SKM-1 (cell line): ENCODE measurements around the gene USP3.

Source experiments
- DNase-seq: peaks from one replicate; lab custom pipeline; 2025; ENCODE audit not compliant: unreplicated experiment; lab: John Stamatoyannopoulos, UW

USP3 gene

DNA sequence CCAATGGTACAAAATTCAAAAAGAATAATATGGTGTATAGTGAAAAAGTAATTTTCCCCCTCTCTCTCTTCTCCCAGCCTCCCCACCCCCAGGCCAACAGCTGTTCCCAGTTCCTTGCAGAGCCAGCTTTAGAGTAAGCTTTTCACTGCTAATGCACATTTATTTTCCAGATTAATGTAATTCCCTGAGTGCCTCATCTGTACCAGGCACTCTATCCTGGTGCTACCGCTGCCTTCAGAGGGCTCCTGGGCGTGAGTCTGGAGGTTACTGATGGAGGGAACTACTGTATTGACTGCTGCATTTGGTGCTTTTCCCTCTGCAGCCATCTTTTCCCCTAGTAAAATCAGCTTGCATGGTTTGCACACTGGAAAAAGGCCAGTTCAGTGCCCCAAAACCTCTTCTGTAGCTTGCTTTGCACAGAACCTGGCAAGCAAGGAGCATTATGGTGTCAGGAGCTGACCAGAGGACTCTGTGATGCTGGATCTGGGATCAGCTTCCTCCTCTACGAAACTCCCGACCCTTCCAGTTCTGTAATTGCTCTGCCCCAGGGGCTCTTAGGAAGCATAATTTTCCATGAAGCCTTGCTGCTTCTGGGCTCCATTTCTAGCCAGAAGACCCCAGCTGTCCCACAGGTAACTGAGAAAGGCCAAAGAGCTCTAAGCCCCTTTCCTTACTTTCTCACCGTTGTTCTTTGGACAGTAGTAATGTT is 8.5 kb upstream of the USP3 start:
- DNase-seq = no peak

DNA sequence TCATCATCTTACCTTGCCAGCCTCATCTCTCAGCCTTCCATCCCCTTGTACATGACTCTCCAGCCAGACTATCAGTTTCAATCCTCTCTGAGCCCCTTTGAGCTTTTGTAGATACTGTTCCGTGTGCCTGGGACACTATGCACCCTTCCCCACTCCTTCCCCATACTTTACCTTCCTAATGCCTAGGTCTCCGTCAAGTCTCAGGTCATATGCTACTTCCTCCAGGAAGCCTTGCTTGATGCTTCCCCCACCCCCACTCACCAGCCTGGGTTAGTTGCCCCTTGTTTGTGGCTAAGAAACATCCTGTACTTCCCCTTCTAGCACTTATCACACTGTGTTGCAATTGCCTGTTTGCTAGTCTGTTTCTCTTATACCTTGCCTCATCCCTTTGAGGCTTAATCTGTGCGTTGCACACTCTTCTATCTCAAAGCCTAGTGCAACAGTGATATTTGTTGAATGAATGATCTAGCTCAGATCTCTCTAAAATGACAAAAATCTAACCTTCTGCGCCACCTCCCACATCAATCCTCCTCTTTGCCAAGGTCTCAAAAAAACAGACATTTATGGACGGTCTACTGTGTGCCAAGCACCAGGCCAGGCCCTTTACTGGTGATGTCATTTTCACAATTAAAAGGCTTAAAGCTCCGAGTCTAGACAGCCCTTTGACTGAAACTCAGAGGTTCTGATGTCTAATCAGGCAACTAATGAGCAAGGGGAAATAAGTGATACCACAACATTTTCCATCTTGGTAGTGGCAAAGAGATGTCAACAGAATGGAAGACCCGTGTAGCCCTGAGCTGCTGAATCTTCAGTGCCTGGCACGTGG is 6.5 kb upstream of the USP3 start:
- peak; percentile 90 for DNase-seq

DNA sequence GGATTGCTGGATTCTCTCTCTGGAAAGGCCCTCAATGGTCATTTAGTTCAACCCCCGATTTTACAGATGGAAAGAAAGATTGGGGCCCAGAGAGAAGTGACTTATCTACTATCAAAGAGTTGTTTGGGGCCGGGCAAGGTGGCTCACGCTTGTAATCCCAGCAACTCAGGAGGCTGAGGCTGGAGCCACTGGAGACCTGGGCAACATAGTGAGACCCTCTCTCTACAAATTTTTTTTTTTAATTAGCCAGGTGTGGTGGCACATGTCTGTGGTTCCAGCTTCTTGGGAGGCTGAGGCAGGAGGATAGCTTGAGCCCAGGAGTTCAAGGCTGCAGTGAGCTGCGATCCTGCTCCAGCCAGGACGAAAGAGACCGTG is 5.2 kb upstream of the USP3 start:
- DNase-seq = no peak

DNA sequence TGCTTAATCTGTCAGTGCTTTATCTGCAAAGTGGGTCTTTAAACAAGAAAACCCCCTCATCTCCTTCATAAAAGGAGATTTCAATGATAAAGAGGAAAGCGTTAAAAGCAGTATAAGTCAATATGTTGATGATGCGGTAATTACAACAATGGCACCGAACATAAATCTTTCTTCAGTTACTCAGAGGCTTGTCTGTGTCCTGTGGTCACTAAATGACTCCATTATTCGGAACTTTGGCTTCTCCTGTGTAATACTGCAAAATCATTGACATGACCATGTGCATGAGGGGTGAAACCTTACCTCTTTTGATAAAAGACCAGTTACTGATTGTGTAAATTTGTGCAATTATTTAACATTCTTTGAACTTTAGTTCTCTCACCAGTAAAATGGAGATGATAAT is 4.8 kb upstream of the USP3 start:
- no peak for DNase-seq

DNA sequence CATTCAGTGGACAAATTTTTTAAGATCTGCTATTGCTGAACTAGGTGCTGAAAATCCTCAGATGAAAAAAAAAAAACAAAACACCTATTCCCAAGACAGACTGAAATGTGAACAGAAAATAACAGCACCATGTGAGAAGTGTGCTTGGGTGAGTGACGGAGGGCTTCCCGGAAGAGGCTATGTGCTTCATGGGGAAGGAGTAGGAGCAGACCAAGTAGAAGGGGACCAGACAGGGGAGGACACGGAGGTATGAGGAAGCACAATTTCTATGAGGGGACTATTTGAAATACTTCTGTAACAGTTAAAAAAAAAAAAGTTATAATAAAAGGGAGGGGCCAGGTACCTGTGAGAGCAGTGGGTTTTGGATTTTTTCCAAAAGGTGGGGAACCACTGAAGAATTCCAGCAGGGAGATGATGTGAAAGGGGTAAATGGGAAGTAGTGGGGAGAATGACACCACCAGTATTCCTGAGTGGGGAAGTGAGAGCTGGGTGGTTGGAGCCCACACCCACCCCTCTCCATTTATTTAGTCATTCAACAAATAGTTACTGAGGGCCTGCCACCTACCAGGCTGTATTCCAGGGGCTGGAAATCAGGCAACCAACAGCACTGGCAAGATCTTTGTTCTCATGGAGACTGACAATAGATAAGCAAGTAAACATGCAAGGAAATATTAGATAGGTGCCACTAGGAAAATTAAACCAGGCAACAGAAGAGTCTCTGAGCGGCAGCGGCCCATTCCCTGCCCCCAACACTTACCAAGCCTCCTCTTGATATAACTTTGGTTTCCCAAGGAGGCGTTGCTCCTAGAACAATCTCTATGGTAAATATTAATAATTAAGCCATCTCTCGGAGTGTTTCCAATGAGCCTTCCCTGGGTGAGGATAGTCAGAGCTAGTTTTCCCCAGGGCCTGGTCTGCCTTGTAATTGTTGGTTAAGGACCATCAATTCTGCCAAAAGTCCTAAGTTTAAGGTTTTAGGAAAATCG is 3.8 kb upstream of the USP3 start:
- DNase-seq = no peak

DNA sequence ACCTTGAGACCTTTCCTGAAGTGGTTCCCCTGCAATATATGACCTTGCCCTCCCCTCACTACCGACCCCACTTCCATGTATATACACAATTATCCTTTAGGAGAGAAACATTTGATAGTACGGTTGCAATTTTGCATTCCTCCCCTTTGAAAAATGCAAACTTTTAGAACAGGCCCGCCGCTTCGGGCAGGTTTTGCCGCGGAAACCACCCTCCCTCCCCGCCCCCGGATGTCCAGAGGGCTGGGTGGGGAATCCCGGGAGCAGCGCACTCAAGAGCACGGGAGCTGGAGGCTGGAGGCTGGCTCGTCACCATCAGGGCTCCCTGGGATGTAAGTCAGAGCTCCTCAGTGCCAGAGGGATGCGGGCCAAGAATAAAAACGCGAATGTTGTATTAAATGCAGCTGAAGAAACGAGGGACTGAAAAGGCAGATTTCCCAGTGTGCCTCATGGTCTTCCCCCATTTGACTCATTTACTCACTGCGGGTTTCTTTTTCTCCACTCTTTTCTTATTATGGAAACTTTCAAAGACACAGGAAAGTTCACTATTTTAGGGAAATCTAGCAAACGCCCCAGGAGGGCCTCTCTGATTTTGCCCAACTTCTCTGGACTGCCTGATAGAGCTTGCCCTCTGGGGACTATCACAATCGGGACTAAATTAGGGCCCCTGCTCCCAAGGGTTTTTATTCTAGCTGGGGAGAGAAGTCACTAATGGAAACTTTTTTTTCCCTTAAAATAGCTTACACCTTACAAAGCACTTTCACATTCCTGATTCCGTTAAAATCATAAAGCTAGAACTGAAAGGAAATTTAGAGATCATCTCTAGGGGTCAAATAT is 2.9 kb upstream of the USP3 start:
- DNase-seq = no peak

DNA sequence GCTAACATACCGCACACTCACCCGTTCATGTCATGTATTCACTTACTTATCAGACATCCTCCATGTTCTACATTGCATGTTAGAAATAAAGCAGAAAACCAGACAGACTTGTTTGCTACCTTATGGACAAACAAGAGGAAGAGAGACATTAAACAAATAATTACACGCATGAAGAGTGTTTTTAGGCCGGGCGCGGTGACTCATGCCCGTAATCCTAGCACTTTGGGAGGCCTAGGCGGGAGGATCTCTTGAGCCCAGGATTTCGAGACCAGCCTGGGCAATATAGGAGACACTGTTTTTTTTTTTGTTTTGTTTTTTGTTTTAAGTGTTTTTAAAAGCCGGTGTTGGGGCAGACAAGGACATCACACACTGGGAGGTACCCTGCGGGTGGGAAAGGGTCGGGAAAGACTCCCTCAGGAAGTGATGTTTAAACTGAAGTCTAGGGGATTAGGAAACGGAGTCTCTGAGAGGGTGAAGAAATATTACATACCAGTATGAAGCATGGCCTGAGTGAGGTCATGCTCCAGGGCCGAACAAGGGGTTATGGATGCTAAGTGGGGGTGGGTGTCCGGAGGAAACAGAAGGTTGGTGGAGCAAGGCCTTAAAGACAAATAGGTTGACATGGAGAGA is 2.1 kb upstream of the USP3 start:
- DNase-seq = no peak

DNA sequence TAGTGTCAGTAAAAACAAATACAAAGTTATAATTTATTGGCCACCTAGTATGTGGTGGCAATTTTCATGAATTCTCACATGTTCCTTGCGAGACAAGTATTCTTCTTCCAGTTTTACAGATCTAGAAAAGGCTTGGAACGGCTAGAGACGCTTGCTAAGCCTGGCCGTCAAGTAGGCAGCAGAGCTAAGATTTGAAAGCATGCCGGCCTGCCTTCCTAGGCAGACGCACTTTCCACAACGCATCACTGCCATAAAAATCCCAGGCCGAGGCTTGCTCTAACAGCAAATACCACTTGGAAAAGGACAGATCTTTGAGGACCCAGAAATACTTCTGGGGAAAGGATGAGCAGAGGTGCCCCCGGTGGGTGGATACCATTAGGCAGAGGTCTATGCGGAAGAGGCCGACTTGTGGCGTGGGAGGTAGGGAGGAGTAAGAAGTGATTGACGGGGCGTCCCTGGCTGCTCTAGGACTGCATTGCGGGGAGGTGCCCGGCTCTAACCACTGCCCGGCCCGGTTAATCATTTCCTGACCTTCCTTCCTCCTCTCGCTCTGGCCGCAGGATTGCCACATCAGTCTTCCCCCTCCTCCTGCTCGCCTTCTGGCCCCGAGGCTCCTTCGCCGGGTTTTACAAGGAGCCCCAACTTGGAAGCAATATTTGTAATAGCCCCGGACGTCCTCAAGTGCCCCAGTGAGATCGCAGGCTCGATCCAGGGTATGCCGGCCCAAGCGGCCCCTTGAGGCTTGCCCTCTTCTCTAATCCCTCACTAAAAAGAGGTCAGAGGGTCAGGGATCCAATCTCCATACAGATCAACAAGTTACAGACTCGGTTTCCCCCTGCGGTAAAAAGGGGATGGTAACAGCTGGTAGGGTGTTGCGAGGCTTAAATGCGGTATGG is 1.3 kb upstream of the USP3 start:
- DNase-seq = peak; percentile 99

DNA sequence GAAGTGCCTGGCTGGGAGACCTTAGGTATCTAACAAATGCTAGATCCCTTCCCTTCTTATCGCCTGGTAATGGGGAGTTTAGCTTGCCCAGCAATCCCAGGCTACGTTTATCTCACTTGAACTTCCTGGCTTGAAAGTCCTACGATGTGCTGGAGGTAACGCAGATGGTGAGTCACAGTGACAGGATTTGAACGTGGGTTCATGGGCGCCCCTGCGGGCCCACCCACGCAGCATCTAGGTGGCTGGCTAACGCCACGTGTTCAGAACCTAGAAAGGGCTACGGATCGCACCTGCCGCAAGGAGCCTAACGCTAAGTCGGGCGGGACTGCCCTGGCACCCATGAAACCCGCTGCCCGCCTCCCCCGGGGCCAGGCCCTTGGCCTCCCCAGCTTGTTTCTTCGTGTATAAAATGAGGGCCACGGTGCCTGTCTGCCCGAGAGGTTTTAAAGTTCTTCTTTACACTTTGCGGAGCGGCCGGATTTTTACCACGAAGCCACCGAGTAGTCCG is 600 bp upstream of the USP3 start:
- peak; percentile 59 for DNase-seq

DNA sequence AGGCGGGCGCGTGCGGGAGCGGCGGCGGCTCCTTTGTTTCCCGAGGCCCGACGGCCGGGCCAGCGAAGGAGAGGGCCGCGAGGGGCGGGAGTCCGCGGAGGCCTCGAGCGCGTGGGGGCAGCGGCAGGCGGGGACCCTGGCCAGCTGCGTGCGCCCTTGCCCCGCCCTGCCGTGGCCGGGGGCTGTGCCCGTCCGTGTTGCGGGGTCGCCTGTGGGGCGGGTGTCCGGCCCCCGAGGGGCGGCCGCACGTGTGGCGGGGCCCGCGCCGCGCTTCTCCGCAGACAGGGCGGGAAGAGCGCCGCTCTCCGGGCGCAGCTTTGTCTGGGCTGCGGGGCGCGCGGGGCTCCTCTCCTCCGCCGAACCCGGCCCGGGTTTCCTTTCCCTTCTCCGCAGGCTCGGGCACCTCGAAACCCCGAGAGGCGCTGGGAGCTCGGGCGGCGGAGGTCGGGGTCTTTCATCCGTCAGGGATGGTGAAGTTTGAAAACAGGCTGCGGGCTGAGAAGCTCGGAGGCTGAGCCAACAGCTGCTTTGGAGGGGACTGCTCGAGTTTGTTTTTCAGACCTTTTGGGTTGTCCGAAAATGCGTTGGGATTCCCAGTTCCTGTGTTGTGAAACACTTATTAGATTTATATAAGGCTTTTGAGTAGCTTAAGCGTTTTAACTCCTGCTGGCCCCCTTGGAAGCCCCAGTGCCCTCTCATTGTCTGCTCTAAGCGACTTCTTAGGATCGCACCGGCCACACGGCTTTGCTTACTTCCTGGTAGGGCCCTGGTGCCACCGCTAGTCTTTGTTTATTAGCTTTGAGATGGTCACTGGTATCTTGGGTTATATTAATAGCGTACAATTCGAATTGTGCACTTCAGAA is 817 bp downstream of the USP3 start:
- DNase-seq = no peak

DNA sequence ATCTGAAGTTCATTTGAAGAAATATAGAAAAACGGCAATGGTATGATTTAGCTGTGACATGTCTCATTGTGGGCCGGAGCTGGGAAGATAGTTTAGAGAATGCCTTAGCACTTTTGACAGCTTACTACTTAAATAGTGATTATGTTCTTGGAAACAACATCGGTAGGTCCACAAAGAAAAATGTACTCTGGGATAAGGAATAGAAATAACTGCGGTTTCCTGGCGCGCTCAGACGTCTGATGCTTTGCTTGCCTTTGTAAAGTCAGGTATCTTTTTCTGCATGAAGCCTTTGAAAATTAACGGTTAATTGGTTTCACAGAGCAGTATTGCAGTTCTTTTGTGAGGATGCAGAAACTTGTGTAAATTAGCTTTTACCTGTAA is 1.4 kb downstream of the USP3 start:
- DNase-seq = no peak

DNA sequence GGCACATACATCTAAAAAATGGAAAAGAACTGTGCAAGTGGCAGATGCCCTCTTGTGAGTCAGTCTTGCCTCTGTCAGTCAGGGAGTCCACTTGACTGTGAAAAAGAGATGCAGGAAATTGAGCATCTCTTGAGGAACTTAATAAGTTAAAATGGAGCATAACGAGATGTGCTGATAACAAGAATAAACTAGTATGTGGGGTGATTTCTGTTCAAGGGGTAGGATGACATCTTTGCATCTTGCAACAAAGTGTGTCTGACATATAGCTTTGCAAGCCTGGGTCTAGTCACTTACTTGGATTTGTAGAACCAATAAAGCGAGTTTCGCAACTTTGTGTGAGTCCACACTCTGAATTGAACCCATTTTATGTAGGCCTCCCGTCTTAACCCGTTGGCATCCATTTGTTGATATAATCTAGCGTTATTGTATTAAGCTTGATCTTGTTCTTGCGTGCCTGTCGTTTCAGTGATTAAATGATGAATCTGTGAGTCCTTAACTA is 2.2 kb downstream of the USP3 start:
- no peak for DNase-seq

DNA sequence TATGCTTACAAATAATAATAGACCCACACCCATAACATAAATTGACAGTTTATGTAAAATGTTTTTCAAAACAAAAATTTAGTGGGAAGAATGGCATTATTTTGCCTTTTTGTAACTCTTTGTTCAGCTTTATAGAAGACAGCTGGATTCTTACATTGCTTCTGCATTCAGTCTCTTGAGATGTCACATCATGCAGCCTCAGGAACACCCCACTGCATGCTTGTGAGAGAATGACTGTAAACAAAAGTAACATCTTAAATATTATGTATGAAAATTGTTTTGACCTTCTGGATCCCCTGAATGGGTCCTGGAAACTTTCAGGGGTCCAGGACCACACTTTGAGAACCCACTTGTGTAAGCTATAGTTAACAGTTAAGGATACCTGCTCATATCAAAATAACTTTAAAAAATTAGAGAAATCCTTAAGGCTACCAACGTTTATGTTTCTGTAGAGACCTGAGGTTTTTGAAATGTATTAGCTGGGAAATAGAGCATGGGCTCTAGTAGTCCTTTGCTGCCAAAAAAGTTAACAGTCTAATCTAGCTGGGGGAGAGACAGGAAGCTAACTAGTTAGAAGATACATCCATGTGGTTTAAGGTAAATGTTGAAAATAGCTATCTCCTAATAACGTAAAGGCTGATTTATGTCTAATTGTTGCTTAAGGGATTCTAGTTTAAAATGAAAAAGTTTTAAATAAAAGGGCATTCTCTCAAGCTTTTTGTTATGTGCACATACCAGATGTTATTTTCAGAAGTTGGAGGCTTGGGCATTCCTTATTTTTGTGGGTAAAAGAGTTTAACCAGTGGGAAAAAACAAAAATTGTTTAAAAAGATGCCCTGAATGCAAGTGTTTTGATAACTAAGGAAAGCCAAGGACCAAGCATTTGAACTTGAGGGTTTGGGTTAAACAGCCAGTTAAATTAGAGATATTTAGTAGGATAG is 3.8 kb downstream of the USP3 start:
- no peak for DNase-seq

DNA sequence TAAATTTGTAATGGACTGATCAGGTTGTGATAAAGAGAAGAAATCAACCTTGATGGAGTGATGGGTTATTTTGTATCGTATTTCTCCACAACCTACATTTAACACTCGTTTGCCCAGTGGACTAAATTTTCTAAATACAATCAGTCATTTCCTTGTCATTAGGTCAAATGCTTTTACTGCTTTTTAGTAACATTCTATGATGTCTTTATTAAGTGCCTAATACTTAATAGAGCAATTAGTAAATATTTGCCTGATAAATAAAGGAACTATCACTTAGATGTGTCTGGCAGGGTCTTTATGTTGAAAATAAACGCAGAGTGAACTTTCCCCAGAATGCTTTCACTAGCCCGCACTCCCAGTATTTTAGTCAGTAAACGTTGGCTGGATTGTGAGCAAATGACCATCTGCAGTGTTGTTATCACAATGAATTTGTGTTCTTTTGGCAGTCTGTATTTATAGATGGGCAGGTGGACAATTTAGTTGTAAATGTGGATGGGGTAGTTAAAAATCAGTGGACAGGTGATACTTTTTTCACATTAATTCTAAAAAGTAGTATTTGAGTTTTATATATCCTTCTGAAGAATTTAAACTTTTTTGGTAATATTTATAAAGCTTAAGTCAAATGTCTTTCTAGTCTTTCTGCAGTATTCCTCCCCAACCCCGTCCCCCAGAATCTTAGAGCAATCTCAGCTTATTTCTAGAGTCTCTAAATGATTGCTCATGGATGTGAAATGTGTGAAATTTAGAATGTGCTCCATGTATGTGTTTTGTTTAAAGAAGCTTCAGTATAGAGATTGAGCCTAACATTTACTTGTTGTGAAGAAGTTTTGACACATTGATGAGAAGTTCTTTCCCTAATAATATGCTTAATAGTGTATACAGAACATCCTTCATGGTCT is 4.9 kb downstream of the USP3 start:
- DNase-seq = no peak
